Measurements from ENCODE around the gene PTPN7.
A peak's percentile ranks its signal among the peaks of the same experiment; 100 is the strongest.
"Not testable (repeated sequence)": the region's sequence is repeated elsewhere in the genome, so short reads cannot be mapped to it uniquely, and the experiment has no call there.

PTPN7 gene

GRCh38 chr1:202197653-202198365, 37.4 kb upstream of the PTPN7 start:
- no peak overlapping the region for H3K27ac Mint-ChIP-seq
- no peaks in the 10 kb centered on the region for H3K9me3 Mint-ChIP-seq
- no peak for DNase-seq
- no peaks in the 10 kb centered on the region for H3K36me3 Mint-ChIP-seq
- peaks cover 75% of the 10 kb centered on the region for H3K27me3 Mint-ChIP-seq
- CTCF ChIA-PET: no interaction called here
- H3K4me1 Mint-ChIP-seq: peaks cover 32% of the 10 kb centered on the region
- H3K4me3 Mint-ChIP-seq: no peak overlapping the region

GRCh38 chr1:202194328-202194648, 33.9 kb upstream of the PTPN7 start:
- Mint-ChIP-seq H3K9me3 (no peaks in the 10 kb centered on the region), H3K4me1 (peaks cover 16% of the 10 kb centered on the region), H3K27ac (no peak overlapping the region), H3K27me3 (peaks cover 69% of the 10 kb centered on the region), H3K4me3 (no peak overlapping the region), H3K36me3 (no peaks in the 10 kb centered on the region)
- no peak for DNase-seq
- CTCF ChIA-PET: interaction anchor here (0.9 to 2.9 kb wide), 6 partner anchors 10 to 135 kb away, joined by 3 to 43 read pairs (median 6); no protein-coding TSS in a partner anchor

- no peaks in the 10 kb centered on the region for H3K9me3 Mint-ChIP-seq
- CTCF ChIA-PET: interaction anchor here (0.8 to 2.9 kb wide), 30 partner anchors 10 to 526 kb away, joined by 3 to 43 read pairs (median 4); partner anchors contain the start of genes PTPN7 and UBE2T
- no peak within 1 kb of the TSS for H3K4me3 Mint-ChIP-seq
- no peak for DNase-seq
- peaks cover 11% of the 10 kb centered on the region for H3K4me1 Mint-ChIP-seq
- peaks cover 68% of the 10 kb centered on the region for H3K27me3 Mint-ChIP-seq
- no peaks in the 10 kb centered on the region for H3K36me3 Mint-ChIP-seq
- no peak within 1 kb of the TSS for H3K27ac Mint-ChIP-seq
Observed at GRCh38 chr1:202193614-202194327, 33.4 kb upstream of the PTPN7 start, which contains the start of gene LGR6. LGR6 (plus strand) TSS chr1:202193799; CDS start chr1:202193990, 191 bp downstream.

DNA sequence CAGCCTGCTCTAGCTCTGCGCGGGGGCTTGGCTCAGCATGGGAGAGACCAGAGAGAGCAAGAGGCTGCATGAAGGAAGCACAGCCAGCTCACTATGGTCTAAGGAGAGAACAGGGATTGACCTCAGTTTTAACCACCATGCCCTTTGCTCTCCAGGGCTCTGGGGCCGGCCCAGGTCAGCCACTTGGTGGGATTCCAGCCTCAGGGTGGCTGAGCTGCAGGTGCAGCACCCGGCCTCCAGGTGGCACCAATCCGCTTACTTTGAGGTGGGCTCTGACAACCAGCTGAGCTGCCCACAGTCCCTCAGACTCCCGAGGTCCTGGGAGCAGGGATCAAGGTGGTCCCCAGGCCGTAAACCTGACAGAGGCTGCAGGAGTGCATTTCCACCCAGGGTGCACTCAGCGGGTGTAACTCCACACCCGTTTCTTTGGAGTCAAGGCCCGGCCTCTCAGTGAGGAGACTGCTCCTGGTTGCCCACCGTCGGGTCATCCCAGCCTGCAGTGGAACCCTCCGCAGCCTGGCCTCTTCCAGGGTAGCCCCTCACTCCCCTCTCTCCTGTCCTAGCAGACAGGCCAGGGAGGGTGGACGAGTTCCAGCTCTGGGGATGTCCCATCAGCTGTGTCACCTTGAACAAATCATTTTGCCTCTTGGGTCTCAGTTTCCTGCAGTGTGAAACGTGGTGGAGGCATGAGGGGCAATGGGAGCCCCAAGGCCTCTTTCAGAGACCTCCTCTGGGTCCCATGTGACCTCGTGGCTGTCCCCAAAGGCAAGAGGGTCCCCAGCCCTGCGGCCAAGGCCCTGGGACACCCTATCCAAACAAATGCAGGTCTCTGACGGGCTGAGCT, 32.6 kb upstream of the PTPN7 start:
- CTCF ChIA-PET: interaction anchor here (0.6 to 2.9 kb wide), 41 partner anchors 9 to 527 kb away, joined by 3 to 43 read pairs (median 4); partner anchors contain the start of genes PTPN7 and UBE2T
- peak; percentile 70 for DNase-seq
- no peak overlapping the region for H3K4me3 Mint-ChIP-seq

DNA sequence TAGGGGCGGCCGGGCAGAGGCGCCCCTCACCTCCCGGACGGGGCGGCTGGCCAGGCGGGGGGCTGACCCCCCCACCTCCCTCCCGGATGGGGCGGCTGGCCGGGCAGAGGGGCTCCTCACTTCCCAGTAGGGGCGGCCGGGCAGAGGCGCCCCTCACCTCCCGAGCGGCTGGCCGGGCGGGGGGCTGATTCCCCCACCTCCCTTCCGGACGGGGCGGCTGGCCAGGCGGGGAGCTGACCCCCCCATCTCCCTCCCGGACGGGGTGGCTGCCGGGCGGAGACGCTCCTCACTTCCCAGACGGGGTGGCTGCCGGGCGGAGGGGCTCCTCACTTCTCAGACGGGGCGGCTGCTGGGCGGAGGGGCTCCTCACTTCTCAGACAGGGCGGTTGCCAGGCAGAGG, 31.0 kb upstream of the PTPN7 start:
- H3K27me3 Mint-ChIP-seq: peaks cover 75% of the 10 kb centered on the region
- H3K9me3 Mint-ChIP-seq, H3K4me3 Mint-ChIP-seq, H3K27ac Mint-ChIP-seq, H3K4me1 Mint-ChIP-seq, DNase-seq, H3K36me3 Mint-ChIP-seq: not testable (repeated sequence)
- CTCF ChIA-PET: interaction anchor here (2.1 to 2.9 kb wide), 2 partner anchors 8 to 31 kb away, joined by 12 to 20 read pairs; partner anchors contain the start of gene PTPN7

More for the DNA sequence above, 32.6 kb upstream of the PTPN7 start:
- Mint-ChIP-seq H3K4me1 (peaks cover 3% of the 10 kb centered on the region), H3K9me3 (no peaks in the 10 kb centered on the region), H3K36me3 (no peaks in the 10 kb centered on the region), H3K27ac (no peak overlapping the region), H3K27me3 (peaks cover 64% of the 10 kb centered on the region)

GRCh38 chr1:202189918-202190715, 29.7 kb upstream of the PTPN7 start:
- Mint-ChIP-seq H3K27me3 (peaks cover 73% of the 10 kb centered on the region), H3K9me3 (no peaks in the 10 kb centered on the region), H3K27ac (no peak overlapping the region), H3K36me3 (no peaks in the 10 kb centered on the region), H3K4me1 (peaks cover 2% of the 10 kb centered on the region), H3K4me3 (no peak overlapping the region)
- CTCF ChIA-PET: interaction anchor here (0.6 to 2.8 kb wide), 24 partner anchors 10 to 529 kb away, joined by 3 to 26 read pairs (median 5); partner anchors contain the start of genes PPP1R12B and PTPN7
- no peak for DNase-seq

GRCh38 chr1:202189001-202189790, 28.8 kb upstream of the PTPN7 start:
- peak; percentile 85 for DNase-seq
- no peaks in the 10 kb centered on the region for H3K9me3 Mint-ChIP-seq
- CTCF ChIA-PET: interaction anchor here (0.7 to 2.8 kb wide), 23 partner anchors 10 to 530 kb away, joined by 3 to 26 read pairs (median 5); partner anchors contain the start of genes PPP1R12B and PTPN7
- peaks cover 71% of the 10 kb centered on the region for H3K27me3 Mint-ChIP-seq
- no peak overlapping the region for H3K27ac Mint-ChIP-seq
- peaks cover 6% of the 10 kb centered on the region for H3K4me1 Mint-ChIP-seq
- no peak overlapping the region for H3K4me3 Mint-ChIP-seq
- H3K36me3 Mint-ChIP-seq: no peaks in the 10 kb centered on the region

GRCh38 chr1:202187697-202188407, 27.4 kb upstream of the PTPN7 start:
- no peak for DNase-seq
- CTCF ChIA-PET: interaction anchor here (0.9 to 2.8 kb wide), 9 partner anchors 14 to 129 kb away, joined by 3 to 26 read pairs (median 8); no protein-coding TSS in a partner anchor
- peaks cover 10% of the 10 kb centered on the region for H3K4me1 Mint-ChIP-seq
- no peaks in the 10 kb centered on the region for H3K36me3 Mint-ChIP-seq
- no peak overlapping the region for H3K27ac Mint-ChIP-seq
- peaks cover 68% of the 10 kb centered on the region for H3K27me3 Mint-ChIP-seq
- H3K9me3 Mint-ChIP-seq: no peaks in the 10 kb centered on the region
- no peak overlapping the region for H3K4me3 Mint-ChIP-seq

DNA sequence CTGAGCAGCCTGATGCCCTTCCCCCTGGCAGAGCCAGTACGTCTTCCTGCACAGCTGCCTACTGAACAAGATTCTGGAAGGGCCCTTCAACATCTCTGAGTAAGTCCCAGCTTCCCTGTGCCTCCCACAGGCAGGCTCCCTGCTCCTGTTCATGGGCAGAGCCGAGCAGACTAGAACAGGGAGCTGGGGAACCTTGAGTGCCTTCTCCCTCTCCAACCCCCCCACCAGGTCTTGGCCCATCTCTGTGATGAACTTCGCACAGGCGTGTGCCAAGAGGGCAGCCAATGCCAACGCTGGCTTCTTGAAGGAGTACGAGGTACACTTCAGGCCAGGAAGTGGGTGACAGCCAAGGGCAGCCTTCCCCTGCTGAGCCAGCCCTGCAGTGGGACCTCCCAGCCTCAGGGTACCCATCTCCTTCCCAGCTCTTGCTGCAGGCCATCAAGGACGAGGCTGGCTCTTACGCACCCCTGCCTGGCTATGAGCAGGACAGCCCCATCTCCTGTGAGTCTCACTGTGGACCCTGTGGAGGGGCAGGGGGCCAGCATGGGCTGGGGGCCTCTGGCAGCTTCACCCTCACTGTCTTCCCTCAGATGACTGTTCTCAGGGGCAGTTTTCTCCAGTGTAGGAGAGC, 26.8 kb upstream of the PTPN7 start:
- Mint-ChIP-seq H3K36me3 (no peaks in the 10 kb centered on the region), H3K27ac (no peak overlapping the region), H3K27me3 (peaks cover 66% of the 10 kb centered on the region), H3K9me3 (no peaks in the 10 kb centered on the region), H3K4me3 (no peak overlapping the region), H3K4me1 (peaks cover 10% of the 10 kb centered on the region)
- CTCF ChIA-PET: interaction anchor here (1.0 to 4.2 kb wide), 4 partner anchors 14 to 130 kb away, joined by 3 to 27 read pairs (median 6); no protein-coding TSS in a partner anchor
- DNase-seq: no peak

DNA sequence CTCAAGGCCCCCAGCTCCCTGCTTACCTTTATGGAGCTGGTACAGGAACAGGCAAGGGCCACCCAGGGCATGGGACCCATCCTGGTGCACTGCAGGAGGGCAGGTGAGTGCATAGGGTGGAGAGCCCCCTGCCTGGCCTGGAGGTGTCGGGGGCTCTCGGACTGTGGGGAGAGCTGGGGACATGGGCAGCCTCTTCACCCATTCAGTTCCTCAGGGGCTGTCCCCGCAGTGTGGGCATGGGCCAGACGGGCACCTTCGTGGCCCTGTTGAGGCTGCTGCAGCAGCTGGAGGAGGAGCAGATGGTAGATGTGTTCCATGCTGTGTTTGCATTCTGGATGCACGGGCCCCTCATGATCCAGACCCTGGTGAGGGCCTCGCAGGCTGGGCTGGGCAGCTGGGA, 25.9 kb upstream of the PTPN7 start:
- CTCF ChIA-PET: interaction anchor here (0.6 to 4.2 kb wide), 5 partner anchors 13 to 174 kb away, joined by 4 to 27 read pairs (median 4); no protein-coding TSS in a partner anchor
- no peak overlapping the region for H3K4me3 Mint-ChIP-seq
- peaks cover 73% of the 10 kb centered on the region for H3K27me3 Mint-ChIP-seq
- no peaks in the 10 kb centered on the region for H3K9me3 Mint-ChIP-seq
- H3K4me1 Mint-ChIP-seq: peaks cover 10% of the 10 kb centered on the region
- H3K27ac Mint-ChIP-seq: no peak overlapping the region
- no peaks in the 10 kb centered on the region for H3K36me3 Mint-ChIP-seq
- DNase-seq: no peak

DNA sequence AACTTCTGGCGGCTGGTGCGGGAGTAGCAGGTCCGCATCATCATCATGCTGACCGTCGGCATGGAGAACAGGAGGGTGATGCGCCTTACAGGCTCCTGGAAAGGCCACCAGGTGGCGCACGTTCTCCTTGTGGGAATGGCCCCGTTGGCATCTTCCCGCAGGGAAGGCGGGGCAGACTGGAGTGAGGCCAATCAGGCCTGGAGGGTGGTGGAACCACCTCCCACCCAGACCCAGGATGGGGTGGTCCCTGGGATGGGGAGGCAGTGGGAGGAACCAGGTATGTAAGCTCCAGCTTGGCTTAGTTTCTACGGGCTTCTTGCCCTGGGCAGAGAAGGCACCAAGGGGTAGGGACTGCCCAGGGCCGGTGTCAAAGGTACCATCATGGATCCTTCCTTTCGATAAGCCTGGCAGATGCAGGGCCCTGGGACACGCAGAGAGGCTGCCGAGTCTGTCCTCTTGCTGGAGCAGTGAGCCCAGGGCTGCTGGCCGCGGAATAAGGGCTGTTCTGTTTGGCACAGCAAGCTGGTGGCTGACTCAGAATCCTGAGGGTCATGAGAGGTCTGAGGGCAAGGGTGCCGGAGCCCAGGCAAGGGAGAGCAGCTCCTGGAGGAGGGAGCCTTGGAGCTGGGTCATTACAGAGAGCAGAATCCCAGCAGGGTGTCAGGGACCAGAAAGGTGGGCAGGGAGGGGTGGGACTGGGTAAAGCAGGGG, 24.5 kb upstream of the PTPN7 start:
- H3K4me1 Mint-ChIP-seq: peaks cover 10% of the 10 kb centered on the region

More for the DNA sequence above, 24.5 kb upstream of the PTPN7 start:
- peak; percentile 79 for DNase-seq
- H3K9me3 Mint-ChIP-seq: no peaks in the 10 kb centered on the region
- H3K27me3 Mint-ChIP-seq: peaks cover 79% of the 10 kb centered on the region
- CTCF ChIA-PET: interaction anchor here (0.7 to 4.2 kb wide), 11 partner anchors 8 to 535 kb away, joined by 3 to 34 read pairs (median 6); partner anchors contain the start of genes LGR6 and PTPN7
- no peak overlapping the region for H3K4me3 Mint-ChIP-seq
- H3K36me3 Mint-ChIP-seq: no peaks in the 10 kb centered on the region
- H3K27ac Mint-ChIP-seq: no peak overlapping the region
